Hepatic stellate cell (primary cell): Measurements from ENCODE around the gene TRIM44.

Experiments used
- DNase-seq: peaks from one replicate; pipeline ENCODE4 v3.0.0; 2011; ENCODE audit warnings: low spot score

The TRIM44 gene

GRCh38 chr11:35717520-35717919 is 54.9 kb downstream of the TRIM44 start:
- DNase-seq, result no peak

GRCh38 chr11:35721651-35722282 is 59.2 kb downstream of the TRIM44 start:
- no peak for DNase-seq

- DNase-seq, result no peak
Observed at GRCh38 chr11:35722641-35723040, 60.1 kb downstream of the TRIM44 start.

- no peak for DNase-seq
Observed at GRCh38 chr11:35723493-35723892, 60.9 kb downstream of the TRIM44 start.

GRCh38 chr11:35723913-35724312 is 61.3 kb downstream of the TRIM44 start:
- no peak for DNase-seq

GRCh38 chr11:35725885-35726284 is 63.3 kb downstream of the TRIM44 start:
- no peak for DNase-seq

GRCh38 chr11:35727140-35727539 is 64.6 kb downstream of the TRIM44 start:
- no peak for DNase-seq

- no peak for DNase-seq
Observed at GRCh38 chr11:35730254-35730653, 67.7 kb downstream of the TRIM44 start.

- DNase-seq, result no peak
Observed at GRCh38 chr11:35734669-35735410, 72.3 kb downstream of the TRIM44 start.

- no peak for DNase-seq
Observed at GRCh38 chr11:35735411-35735810, 72.8 kb downstream of the TRIM44 start.

GRCh38 chr11:35735903-35736302 is 73.3 kb downstream of the TRIM44 start:
- no peak for DNase-seq

GRCh38 chr11:35736952-35737351 is 74.4 kb downstream of the TRIM44 start:
- no peak for DNase-seq

- no peak for DNase-seq
Observed at GRCh38 chr11:35740061-35740799, 77.7 kb downstream of the TRIM44 start.

GRCh38 chr11:35742707-35743454 is 80.3 kb downstream of the TRIM44 start:
- no peak for DNase-seq

- no peak for DNase-seq
Observed at GRCh38 chr11:35746356-35747153, 84.0 kb downstream of the TRIM44 start.

GRCh38 chr11:35747668-35748067 is 85.1 kb downstream of the TRIM44 start:
- DNase-seq, result no peak

GRCh38 chr11:35748644-35749043 is 86.1 kb downstream of the TRIM44 start:
- no peak for DNase-seq

GRCh38 chr11:35750315-35750714 is 87.7 kb downstream of the TRIM44 start:
- DNase-seq, result no peak

GRCh38 chr11:35750981-35751663 is 88.5 kb downstream of the TRIM44 start:
- DNase-seq, result no peak

- no peak for DNase-seq
Observed at GRCh38 chr11:35751664-35752061, 89.1 kb downstream of the TRIM44 start.

- DNase-seq, result no peak
Observed at GRCh38 chr11:35752115-35752514, 89.5 kb downstream of the TRIM44 start.
